A673 (cell line): Measurements from ENCODE around the gene CORO2A.

Experiments used
- CTCF ChIP-seq: fragments of 300-800, 200-600 bp; sonication (generic); conservative IDR thresholded peaks from 2 replicates; pipeline ENCODE4 v1.5.1; 2017; ENCODE audit warnings: low read depth, mild to moderate bottlenecking, antibody characterized with exemption, low read length, moderate library complexity, mixed read lengths
- EZH2 ChIP-seq: fragments of 200-600 bp; sonication (generic); IDR thresholded peaks from 2 replicates; pipeline ENCODE4 v1.6.1; 2017; ENCODE audit warnings: borderline replicate concordance, low read depth, mild to moderate bottlenecking, mixed read lengths, antibody characterized with exemption, low read length; ENCODE audit not compliant: poor library complexity, severe bottlenecking

GRCh38 chr9:98235126-98235525 lies 42.7 kb upstream of the CORO2A start:
- TF ChIP-seq CTCF (no peak), EZH2 (no peak)
